ENCODE results near the gene PEX3.
A peak's percentile ranks its signal among the peaks of the same experiment; 100 is the strongest.

Gene PEX3

GRCh38 chr6:143510991-143511891 is 60.6 kb downstream of the PEX3 start, which contains the start of gene FUCA2:
TSS of gene FUCA2 (minus strand) at chr6:143511720. CDS start at chr6:143511634, 86 bp downstream.
- H3K9me3 ChIP-seq (ENCODE audit: severe bottlenecking), result no peaks in the 10 kb centered on the region
- peak within 1 kb of the TSS; percentile 43 for H3K4me3 ChIP-seq (ENCODE audit: low read depth, low read length)
- H3K27ac ChIP-seq, result peak within 1 kb of the TSS; percentile 73
- H3K27me3 ChIP-seq (ENCODE audit: insufficient read depth, low read depth, severe bottlenecking), result no peaks in the 10 kb centered on the region
- no peak for TF ChIP-seq CTCF (IDR thresholded peaks at IDR 0.05; ENCODE audit: low read depth, low read length)
- peak; percentile 73 for DNase-seq
- no peaks in the 10 kb centered on the region for H3K36me3 ChIP-seq

DNA sequence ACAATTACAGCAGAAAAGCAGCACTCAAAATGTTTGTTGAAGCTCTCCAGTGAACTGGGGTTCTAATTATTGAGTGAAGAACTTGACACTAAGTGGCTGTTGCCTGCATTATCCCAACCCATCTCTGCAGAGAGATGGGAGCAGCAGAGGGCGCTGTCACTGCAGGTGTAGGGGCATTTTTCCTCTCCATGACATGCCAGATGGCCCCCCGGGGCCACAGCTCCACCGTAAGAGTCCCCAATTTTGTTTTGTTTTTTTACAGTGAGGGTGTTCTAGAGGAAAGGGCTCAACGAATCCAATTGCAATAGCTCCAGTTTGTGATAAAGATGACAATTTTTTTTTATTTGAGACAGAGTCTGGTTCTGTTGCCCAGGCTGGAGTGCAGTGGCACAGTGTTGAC is 62.8 kb downstream of the PEX3 start:
- no peaks in the 10 kb centered on the region for H3K27me3 ChIP-seq (ENCODE audit: insufficient read depth, low read depth, severe bottlenecking)
- TF ChIP-seq CTCF (IDR thresholded peaks at IDR 0.05; ENCODE audit: low read depth, low read length), result peak; percentile 71
- no peaks in the 10 kb centered on the region for H3K36me3 ChIP-seq
- H3K9me3 ChIP-seq (ENCODE audit: severe bottlenecking), result no peaks in the 10 kb centered on the region
- H3K27ac ChIP-seq, result no peak overlapping the region
- peak; percentile 64 for DNase-seq
- H3K4me3 ChIP-seq (ENCODE audit: low read depth, low read length), result no peak overlapping the region

GRCh38 chr6:143515061-143515760 is 64.6 kb downstream of the PEX3 start:
- TF ChIP-seq CTCF (IDR thresholded peaks at IDR 0.05; ENCODE audit: low read depth, low read length), result no peak
- H3K27ac ChIP-seq, result no peak overlapping the region
- no peaks in the 10 kb centered on the region for H3K27me3 ChIP-seq (ENCODE audit: insufficient read depth, low read depth, severe bottlenecking)
- no peaks in the 10 kb centered on the region for H3K36me3 ChIP-seq
- no peaks in the 10 kb centered on the region for H3K9me3 ChIP-seq (ENCODE audit: severe bottlenecking)
- no peak overlapping the region for H3K4me3 ChIP-seq (ENCODE audit: low read depth, low read length)
- DNase-seq, result no peak

DNA sequence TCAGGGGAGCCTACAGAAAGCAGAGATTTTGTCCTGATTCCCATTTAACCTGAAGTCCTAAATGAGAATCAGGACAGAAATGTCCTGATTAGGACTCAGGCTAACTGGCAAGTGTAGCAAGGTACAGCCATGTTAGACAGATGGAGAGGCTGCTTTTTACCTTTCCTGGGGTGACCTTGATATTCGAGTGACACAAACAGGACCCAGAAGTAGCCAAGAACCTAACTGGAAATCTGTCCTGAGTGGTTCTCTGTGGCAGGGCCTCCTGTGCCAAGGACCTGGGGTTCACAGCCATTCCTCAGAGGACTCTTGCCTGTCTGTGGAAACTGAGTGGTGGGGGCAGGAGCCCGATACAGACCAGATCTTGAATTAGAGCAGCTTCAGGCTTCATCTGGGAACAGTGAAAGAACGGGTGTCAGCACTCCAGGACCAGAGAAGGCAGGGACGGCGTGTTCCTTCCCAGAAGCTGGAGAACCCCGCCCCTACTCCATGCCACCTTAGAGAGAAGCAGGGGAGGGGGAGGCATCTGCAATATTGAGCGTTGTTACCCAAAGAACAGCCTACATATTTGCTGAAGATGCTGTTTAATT is 65.3 kb downstream of the PEX3 start:
- no peaks in the 10 kb centered on the region for H3K27me3 ChIP-seq (ENCODE audit: insufficient read depth, low read depth, severe bottlenecking)
- no peak overlapping the region for H3K4me3 ChIP-seq (ENCODE audit: low read depth, low read length)
- no peak for DNase-seq
- H3K9me3 ChIP-seq (ENCODE audit: severe bottlenecking), result no peaks in the 10 kb centered on the region
- no peaks in the 10 kb centered on the region for H3K36me3 ChIP-seq
- no peak overlapping the region for H3K27ac ChIP-seq
- no peak for TF ChIP-seq CTCF (IDR thresholded peaks at IDR 0.05; ENCODE audit: low read depth, low read length)

DNA sequence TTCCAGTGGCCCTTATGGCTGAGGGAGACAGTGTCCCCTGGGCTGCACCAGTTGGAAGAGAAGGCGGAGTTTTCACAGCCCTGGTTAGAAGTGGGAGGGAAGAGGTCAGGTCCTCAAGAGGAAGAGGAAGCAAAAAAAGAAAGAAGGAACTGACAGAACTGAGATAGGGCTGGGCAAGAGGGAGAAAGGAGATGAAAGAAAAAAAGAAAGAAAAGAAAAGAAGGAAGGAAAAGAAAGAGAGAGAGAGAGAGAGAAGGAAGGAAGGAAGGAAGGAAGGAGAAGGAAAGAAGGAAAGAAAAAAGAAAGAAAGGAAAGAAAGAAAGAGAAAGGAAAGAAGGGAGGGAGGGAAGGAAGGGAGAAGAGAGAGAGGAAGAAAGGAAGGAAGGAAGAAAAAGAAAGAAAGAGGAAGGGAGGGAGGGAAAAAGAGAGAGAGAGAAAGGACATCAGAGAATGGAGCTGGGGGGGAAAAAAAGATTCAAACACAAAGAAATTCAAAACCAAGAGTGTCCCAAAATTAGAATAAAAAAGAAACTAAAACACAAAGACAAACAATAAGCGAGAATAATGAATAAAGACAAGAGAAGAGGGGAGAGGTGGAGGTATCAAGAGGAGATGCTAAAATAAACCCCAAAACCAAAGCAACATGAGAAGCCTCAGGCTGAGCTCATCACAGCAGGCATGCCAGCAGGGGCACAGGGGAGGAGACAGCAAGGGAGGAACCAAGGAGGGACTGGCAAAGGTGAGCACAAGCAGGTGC is 66.3 kb downstream of the PEX3 start:
- no peak for TF ChIP-seq CTCF (IDR thresholded peaks at IDR 0.05; ENCODE audit: low read depth, low read length)
- no peak overlapping the region for H3K4me3 ChIP-seq (ENCODE audit: low read depth, low read length)
- no peak overlapping the region for H3K27ac ChIP-seq
- no peaks in the 10 kb centered on the region for H3K9me3 ChIP-seq (ENCODE audit: severe bottlenecking)
- H3K36me3 ChIP-seq, result no peaks in the 10 kb centered on the region
- no peaks in the 10 kb centered on the region for H3K27me3 ChIP-seq (ENCODE audit: insufficient read depth, low read depth, severe bottlenecking)
- DNase-seq, result no peak
